OCI-LY7 (cell line): Measurements from ENCODE around the gene TMEM231. TPM values are rescaled to one million over a fixed set of nuclear protein-coding genes. Genes with fewer than 3 reads are reported as not detected.

ENCODE experiments used
- BruUV-seq: library from RNA; stranded (reverse); fragments of 400-500 nt; replicated peaks from 2 replicates; lab custom pipeline; 2021; lab: Mats Ljungman, UMichigan
- CTCF ChIA-PET: fragments of 300-600 bp; sonication (Branson Sonifier 250); formaldehyde crosslinking; loops from one replicate; lab custom pipeline; 2022; ENCODE audit warnings: antibody characterized with exemption; ENCODE audit not compliant: unreplicated experiment; lab: Charles Lee
- POLR2A ChIA-PET: fragments of 300-600 bp; sonication (Branson Sonifier 250); formaldehyde crosslinking; loops from one replicate; lab custom pipeline; 2022; ENCODE audit warnings: antibody characterized with exemption; lab: Charles Lee
- DNase-seq: peaks from one replicate; pipeline ENCODE4 v3.0.0-alpha.2; 2015; ENCODE audit warnings: low spot score
- H2AFZ ChIP-seq: fragments of 200-600 bp; sonication (generic), shearing (Covaris generic); 2 replicates; pipeline ENCODE4 v1.6.1; 2014; ENCODE audit warnings: mild to moderate bottlenecking, antibody characterized with exemption, low read length, moderate library complexity
- H3K27ac ChIP-seq: fragments of 200-600 bp; sonication (generic); 2 replicates; pipeline ENCODE4 v1.5.1; 2014; ENCODE audit warnings: mixed run types, low read depth, mild to moderate bottlenecking, moderate library complexity, low read length, inconsistent platforms; ENCODE audit not compliant: poor library complexity, severe bottlenecking
- H3K36me3 ChIP-seq: fragments of 200-600 bp; sonication (generic); 2 replicates; pipeline ENCODE4 v1.6.1; 2014; ENCODE audit warnings: mild to moderate bottlenecking, antibody characterized with exemption, low read length, moderate library complexity, mixed read lengths; ENCODE audit not compliant: insufficient read depth
- H3K4me1 ChIP-seq: fragments of 200-600 bp; sonication (generic); 2 replicates; pipeline ENCODE4 v1.5.1; 2014; ENCODE audit warnings: mild to moderate bottlenecking, low read length; ENCODE audit not compliant: insufficient read depth, poor library complexity, severe bottlenecking
- H3K4me2 ChIP-seq: fragments of 200-600 bp; sonication (generic); 2 replicates; pipeline ENCODE4 v1.6.1; 2014; ENCODE audit warnings: mild to moderate bottlenecking, low read length
- H3K4me3 ChIP-seq: fragments of 200-600 bp; sonication (generic); 2 replicates; pipeline ENCODE4 v1.5.1; 2014; ENCODE audit warnings: mild to moderate bottlenecking, low read depth, low read length; ENCODE audit not compliant: poor library complexity, severe bottlenecking
- H3K79me2 ChIP-seq: fragments of 200-600 bp; sonication (generic); 2 replicates; pipeline ENCODE4 v1.6.1; 2016; ENCODE audit warnings: low read depth, mild to moderate bottlenecking, low read length, moderate library complexity, mixed read lengths; ENCODE audit not compliant: insufficient read depth
- H3K9me2 ChIP-seq: fragments of 200-600 bp; sonication (generic); 2 replicates; pipeline ENCODE4 v1.6.1; 2016; ENCODE audit warnings: mild to moderate bottlenecking, low read length, mixed read lengths; ENCODE audit not compliant: insufficient read depth
- H3K9me3 ChIP-seq: fragments of 200-600 bp; sonication (generic); 2 replicates; pipeline ENCODE4 v1.6.1; 2014; ENCODE audit warnings: mild to moderate bottlenecking, mixed run types, low read length, mixed read lengths
- H4K20me1 ChIP-seq: fragments of 200-600 bp; sonication (generic); 2 replicates; pipeline ENCODE4 v1.6.1; 2014; ENCODE audit warnings: mild to moderate bottlenecking, antibody characterized with exemption, low read length, moderate library complexity, mixed read lengths; ENCODE audit not compliant: insufficient read depth
- EZH2phosphoT487 ChIP-seq: fragments of 200-600 bp; sonication (generic); IDR thresholded peaks from 2 replicates; pipeline ENCODE4 v1.6.1; 2018; ENCODE audit warnings: low read depth, borderline replicate concordance, mild to moderate bottlenecking, mixed run types, antibody characterized with exemption, low read length, moderate library complexity, mixed read lengths
- intact Hi-C: fragments of 100-400 bp; cut with micrococcal nuclease; formaldehyde crosslinking; loops from one replicate; pipeline ENCODE4 v1.10.0; 2022; ENCODE audit not compliant: unreplicated experiment
- total RNA-seq, 2 experiments: library from RNA; depleted of rRNA in 1 of 2; stranded (reverse); fragments of >200 nt in 1 of 2; shearing (Covaris generic) in 1 of 2; gene quantifications; 2 replicates each; pipeline ENCODE4 v1.2.3, GENCODE V29; 2014 to 2022
- TF ChIP-seq, protein P1 (sequence below): fragments of 200-600 bp; sonication (generic); conservative IDR thresholded peaks from 2 replicates; pipeline ENCODE4 v1.5.1; 2014; ENCODE audit warnings: mild to moderate bottlenecking, antibody characterized with exemption, low read length, moderate library complexity, mixed read lengths

TMEM231 gene
- total RNA-seq, 2 experiments from 2014 or later, result 6.6 to 6.9 TPM

DNA sequence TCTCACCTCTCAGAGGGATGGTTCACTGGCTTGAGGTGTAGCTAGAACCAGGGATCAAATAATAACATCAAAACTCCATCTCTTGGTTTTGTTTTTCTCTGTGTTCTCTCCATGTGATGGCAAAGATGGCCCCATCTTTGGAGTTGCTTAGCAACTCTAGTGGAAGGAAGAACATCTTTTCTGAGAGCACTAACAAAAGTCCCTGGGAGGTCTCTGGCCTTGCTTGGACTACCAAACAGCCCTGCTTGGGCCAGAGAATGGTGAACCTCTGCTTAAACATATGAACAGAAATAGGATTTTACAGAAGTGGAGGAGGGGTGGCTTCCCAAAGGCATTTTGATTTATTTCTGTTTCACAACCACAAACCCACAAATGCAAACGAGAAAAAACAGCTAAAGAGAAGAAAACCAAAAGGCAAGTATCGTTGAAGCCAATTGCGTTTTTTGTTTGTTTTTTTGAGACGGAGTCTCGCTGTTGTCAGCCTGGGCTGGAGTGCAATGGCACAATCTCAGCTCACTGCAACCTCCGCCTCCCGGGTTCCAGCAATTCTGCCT is 23.3 kb upstream of the TMEM231 start:
- no peak overlapping the region for H3K4me2 ChIP-seq
- peaks cover 62% of the 10 kb centered on the region for H3K36me3 ChIP-seq
- POLR2A ChIA-PET, result interaction anchor here (1.1 to 1.2 kb wide), 2 partner anchors 10 to 44 kb away, joined by 3 to 5 read pairs; partner anchors contain the start of gene ADAT1
- H3K9me2 ChIP-seq, result no peaks in the 10 kb centered on the region
- BruUV-seq, result no TSS peak
- no peak for DNase-seq
- TF ChIP-seq, protein P1, sequence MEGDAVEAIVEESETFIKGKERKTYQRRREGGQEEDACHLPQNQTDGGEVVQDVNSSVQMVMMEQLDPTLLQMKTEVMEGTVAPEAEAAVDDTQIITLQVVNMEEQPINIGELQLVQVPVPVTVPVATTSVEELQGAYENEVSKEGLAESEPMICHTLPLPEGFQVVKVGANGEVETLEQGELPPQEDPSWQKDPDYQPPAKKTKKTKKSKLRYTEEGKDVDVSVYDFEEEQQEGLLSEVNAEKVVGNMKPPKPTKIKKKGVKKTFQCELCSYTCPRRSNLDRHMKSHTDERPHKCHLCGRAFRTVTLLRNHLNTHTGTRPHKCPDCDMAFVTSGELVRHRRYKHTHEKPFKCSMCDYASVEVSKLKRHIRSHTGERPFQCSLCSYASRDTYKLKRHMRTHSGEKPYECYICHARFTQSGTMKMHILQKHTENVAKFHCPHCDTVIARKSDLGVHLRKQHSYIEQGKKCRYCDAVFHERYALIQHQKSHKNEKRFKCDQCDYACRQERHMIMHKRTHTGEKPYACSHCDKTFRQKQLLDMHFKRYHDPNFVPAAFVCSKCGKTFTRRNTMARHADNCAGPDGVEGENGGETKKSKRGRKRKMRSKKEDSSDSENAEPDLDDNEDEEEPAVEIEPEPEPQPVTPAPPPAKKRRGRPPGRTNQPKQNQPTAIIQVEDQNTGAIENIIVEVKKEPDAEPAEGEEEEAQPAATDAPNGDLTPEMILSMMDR, result no peak
- no peak for TF ChIP-seq EZH2phosphoT487
- CTCF ChIA-PET, result no interaction called here
- H3K4me1 ChIP-seq, result peaks cover 7% of the 10 kb centered on the region
- no peak overlapping the region for H2AFZ ChIP-seq
- intact Hi-C loops, result no loop called here
- no peak overlapping the region for H3K27ac ChIP-seq
- no peaks in the 10 kb centered on the region for H4K20me1 ChIP-seq
- H3K9me3 ChIP-seq, result no peaks in the 10 kb centered on the region
- no peak overlapping the region for H3K4me3 ChIP-seq
- H3K79me2 ChIP-seq, result no peaks in the 10 kb centered on the region

GRCh38 chr16:75578725-75579124 is 22.7 kb upstream of the TMEM231 start:
- Histone ChIP-seq H3K79me2 (no peaks in the 10 kb centered on the region), H3K36me3 (peaks cover 69% of the 10 kb centered on the region), H3K4me3 (no peak overlapping the region), H2AFZ (no peak overlapping the region), H3K9me2 (no peaks in the 10 kb centered on the region), H3K4me2 (no peak overlapping the region), H3K9me3 (no peaks in the 10 kb centered on the region), H3K27ac (no peak overlapping the region), H4K20me1 (0 out of 2 replicates have a peak, but pooled peaks cover under 1% of the 10 kb centered on the region), H3K4me1 (peaks cover under 1% of the 10 kb centered on the region)
- BruUV-seq, result no TSS peak
- ChIA-PET CTCF (no interaction called here), POLR2A (interaction anchor here (0.7 to 1.2 kb wide), 2 partner anchors 11 to 863 kb away, joined by 3 to 4 read pairs; no protein-coding TSS in a partner anchor)
- intact Hi-C loops, result no loop called here
- TF ChIP-seq, protein P1, result no peak
- TF ChIP-seq EZH2phosphoT487, result no peak
- DNase-seq, result no peak

- intact Hi-C loops, result no loop called here
- Histone ChIP-seq H2AFZ (no peak overlapping the region), H3K9me3 (no peaks in the 10 kb centered on the region), H3K27ac (no peak overlapping the region), H3K9me2 (no peaks in the 10 kb centered on the region), H3K79me2 (no peaks in the 10 kb centered on the region), H3K4me2 (no peak overlapping the region), H4K20me1 (0 out of 2 replicates have a peak, but pooled peaks cover 5% of the 10 kb centered on the region), H3K4me3 (no peak overlapping the region), H3K4me1 (peaks cover under 1% of the 10 kb centered on the region), H3K36me3 (peaks cover 74% of the 10 kb centered on the region)
- POLR2A ChIA-PET, result interaction anchor here (0.7 kb wide), 1 partner anchor 862 kb away, joined by 4 read pairs; no protein-coding TSS in a partner anchor
- TF ChIP-seq EZH2phosphoT487, result no peak
- TF ChIP-seq, protein P1, result no peak
- CTCF ChIA-PET, result no interaction called here
- no TSS peak for BruUV-seq
- DNase-seq, result no peak
Measured at GRCh38 chr16:75578212-75578611, 22.2 kb upstream of the TMEM231 start.
